Transverse colon (tissue), 4 donors: Measurements from ENCODE around the gene PPM1A. TPM values are rescaled to one million over a fixed set of nuclear protein-coding genes. Genes with fewer than 3 reads are reported as not detected.

Source experiments
- DNase-seq: peaks from one replicate; pipeline ENCODE4 v3.0.0-alpha.2; 2019
- H3K27ac ChIP-seq, 4 donors: fragments of 200-600 bp; sonication (generic); 2 replicates each; pipeline ENCODE4 v1.5.1; 2016 to 2018; ENCODE audit warnings: inconsistent platforms in 4 of 4
- H3K27me3 ChIP-seq: fragments of 200-600 bp; sonication (generic); 2 replicates; pipeline ENCODE4 v1.5.1; 2017; ENCODE audit warnings: inconsistent platforms
- H3K36me3 ChIP-seq, 4 donors: fragments of 200-600 bp; sonication (generic); 2 replicates each; pipeline ENCODE4 v1.5.1; 2017 to 2019; ENCODE audit warnings: inconsistent platforms in 4 of 4
- H3K4me1 ChIP-seq, 4 donors: fragments of 200-600 bp; sonication (generic); 2 replicates each; pipeline ENCODE4 v1.5.1; 2017 to 2020; ENCODE audit warnings: inconsistent platforms in 4 of 4
- H3K4me3 ChIP-seq, 4 donors: fragments of 200-600 bp; sonication (generic); 1 replicate in 1 of 4; 2 replicates in 3 of 4; pipeline versions ENCODE4 v1.5.1 to v1.6.1; 2017 to 2019; ENCODE audit warnings: inconsistent platforms in 4 of 4
- H3K9me3 ChIP-seq, 2 donors: fragments of 200-600 bp; sonication (generic); 2 replicates each; pipeline ENCODE4 v1.5.1; 2017 to 2019; ENCODE audit warnings: inconsistent platforms in 2 of 2
- CTCF ChIP-seq, 5 experiments: fragments of 200-600 bp in 3 of 5; fragments of 450-650 bp in 2 of 5; sonication (generic) in 3 of 5; IDR thresholded peaks; 1 replicate in 2 of 5; 2 replicates in 3 of 5; pipeline ENCODE4 v1.5.1; 2016 to 2017; ENCODE audit warnings: antibody characterized with exemption in 5 of 5, inconsistent platforms in 3 of 5, mild to moderate bottlenecking in 2 of 5, moderate library complexity in 1 of 5
- EP300 ChIP-seq: sonication (generic); formaldehyde crosslinking; IDR thresholded peaks from one replicate; pipeline ENCODE4 v1.6.1; 2017; ENCODE audit warnings: antibody characterized with exemption, low read depth
- POLR2A ChIP-seq: fragments of 450-650 bp; IDR thresholded peaks from one replicate; pipeline ENCODE4 v1.6.1; 2016; ENCODE audit warnings: antibody characterized with exemption, mild to moderate bottlenecking, moderate library complexity
- POLR2AphosphoS5 ChIP-seq, 3 donors: sonication (generic); formaldehyde crosslinking; IDR thresholded peaks; one replicate each; pipeline ENCODE4 v1.6.1; 2016; ENCODE audit warnings: antibody characterized with exemption in 3 of 3
- WGBS, 2 donors: methylation state at CpG; one replicate each; pipeline ENCODE4 v1.1.5; 2018; ENCODE audit warnings: low coverage in 1 of 2; 5-methylcytosine and 5-hydroxymethylcytosine counted together
- in situ Hi-C, 4 donors: fragments of 200-750 bp; cut with MboI; loops; one replicate each; pipeline versions ENCODE4 v1.15.0 to v1.15.1; 2017; ENCODE audit warnings: low sequenced_read_pairs in 3 of 4, low pct_ligation_motif_present in 1 of 4, low pct_unique_long_range_greater_than_20kb in 1 of 4
- intact Hi-C: fragments of 100-400 bp; cut with DNase I; formaldehyde crosslinking; loops from one replicate; pipeline ENCODE4 v1.15.1; 2023; ENCODE audit warnings: low total_unique reads
- total RNA-seq, 4 donors: library from RNA; depleted of rRNA; stranded (reverse); fragments of >200 nt; gene quantifications; one replicate each; pipeline ENCODE4 v1.1.0, GENCODE V29; 2016

Gene PPM1A
- total RNA-seq, 4 donors from 2014 or later: 64.0 to 146 (median 93.2) TPM

- no peak for DNase-seq
- Histone ChIP-seq H3K27me3 (no peaks in the 10 kb centered on the region), H3K27ac (no peak overlapping the region), H3K36me3 (no peaks in the 10 kb centered on the region), H3K9me3 (peaks cover 0 to 11% of the 10 kb centered on the region in 2 donors), H3K4me3 (no peak overlapping the region), H3K4me1 (peaks cover 0 to 11% (median 0%) of the 10 kb centered on the region in 4 donors)
- intact Hi-C loops: no loop called here
- TF ChIP-seq EP300: no peak
- TF ChIP-seq POLR2AphosphoS5 (IDR thresholded peaks at IDR 0.05): no peak
- no peak for TF ChIP-seq POLR2A
- no peak for TF ChIP-seq CTCF (IDR thresholded peaks at IDR 0.05)
- in situ Hi-C loops: no loop called here
Observed at GRCh38 chr14:60233891-60234290, 15.1 kb upstream of the PPM1A start.

GRCh38 chr14:60235440-60235839, 13.6 kb upstream of the PPM1A start:
- intact Hi-C loops (no loop called here), in situ Hi-C loops (no loop called here)
- Histone ChIP-seq H3K4me3 (no peak overlapping the region), H3K9me3 (peaks cover 0 to 11% of the 10 kb centered on the region in 2 donors), H3K36me3 (no peaks in the 10 kb centered on the region), H3K27ac (no peak overlapping the region), H3K4me1 (peaks cover 0 to 11% (median 0%) of the 10 kb centered on the region in 4 donors), H3K27me3 (no peaks in the 10 kb centered on the region)
- TF ChIP-seq CTCF (IDR thresholded peaks at IDR 0.05) (no peak), POLR2AphosphoS5 (IDR thresholded peaks at IDR 0.05) (no peak), POLR2A (no peak), EP300 (no peak)
- WGBS, 2 donors: 34 to 52% methylated on average over 2 of the region's 2 CpGs
- no peak for DNase-seq

GRCh38 chr14:60238955-60239354, 10.1 kb upstream of the PPM1A start:
- no peak overlapping the region for H3K27ac ChIP-seq
- TF ChIP-seq POLR2AphosphoS5 (IDR thresholded peaks at IDR 0.05): no peak
- TF ChIP-seq EP300: no peak
- no peak for TF ChIP-seq CTCF (IDR thresholded peaks at IDR 0.05)
- TF ChIP-seq POLR2A: no peak
- peaks cover 0 to 11% (median 0%) of the 10 kb centered on the region in 4 donors for H3K4me1 ChIP-seq
- intact Hi-C loops: no loop called here
- H3K36me3 ChIP-seq: no peaks in the 10 kb centered on the region
- no peak overlapping the region for H3K4me3 ChIP-seq
- 88 to 94% methylated on average over 3 of the region's 3 CpGs for WGBS, 2 donors
- no peaks in the 10 kb centered on the region for H3K27me3 ChIP-seq
- DNase-seq: no peak
- no peaks in the 10 kb centered on the region for H3K9me3 ChIP-seq
- in situ Hi-C loops: no loop called here

- TF ChIP-seq POLR2AphosphoS5 (IDR thresholded peaks at IDR 0.05) (no peak), EP300 (no peak), CTCF (IDR thresholded peaks at IDR 0.05) (no peak), POLR2A (no peak)
- Histone ChIP-seq H3K4me1 (peaks cover 0 to 9% (median 0%) of the 10 kb centered on the region in 4 donors), H3K9me3 (no peaks in the 10 kb centered on the region), H3K27me3 (no peaks in the 10 kb centered on the region), H3K4me3 (no peak overlapping the region), H3K27ac (no peak overlapping the region), H3K36me3 (no peaks in the 10 kb centered on the region)
- intact Hi-C loops (no loop called here), in situ Hi-C loops (no loop called here)
- no peak for DNase-seq
- 77 to 100% methylated on average over 3 to 7 of the region's 7 CpGs for WGBS, 2 donors
Observed at GRCh38 chr14:60240139-60240856, 8.7 kb upstream of the PPM1A start.
